ENCODE data around the gene RBSN.

The RBSN gene

DNA sequence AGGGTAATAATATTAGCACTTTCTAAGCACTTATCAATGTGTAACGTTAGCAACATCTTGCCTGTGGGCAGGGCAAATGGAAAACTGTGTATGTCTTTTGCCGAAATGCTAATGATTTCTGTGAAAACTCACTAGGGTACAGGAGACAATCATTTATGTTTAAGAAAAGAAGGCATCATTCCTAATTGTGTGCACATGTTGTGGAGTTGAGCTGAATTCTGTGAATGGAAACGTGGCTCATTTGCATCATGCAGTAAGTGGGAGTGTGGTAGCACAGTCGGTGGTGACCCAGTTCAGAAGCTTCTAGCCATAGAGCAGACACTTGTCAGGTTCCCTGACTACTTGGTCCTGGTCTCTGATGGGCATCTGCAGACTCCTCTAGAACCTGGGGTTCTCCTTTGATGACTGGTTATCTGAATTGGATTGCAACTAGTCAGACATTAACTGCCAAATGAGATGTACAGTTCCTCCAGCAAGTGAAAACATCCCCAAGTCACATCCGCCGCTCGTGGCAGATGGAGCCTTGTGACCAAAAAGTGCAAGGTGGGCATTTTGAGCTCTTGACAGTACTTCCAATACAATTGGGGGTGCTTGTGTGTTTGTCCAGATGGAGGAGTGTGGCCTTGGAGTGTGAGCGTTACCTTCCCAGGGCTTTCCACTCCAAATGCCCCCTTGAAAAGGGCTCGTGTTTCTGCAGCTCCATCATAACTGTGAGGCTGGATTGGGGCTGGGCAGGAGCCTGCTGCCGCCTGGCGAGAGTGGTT is 55.4 kb downstream of the RBSN start:
- no peak overlapping the region for H3K9ac ChIP-seq (ENCODE audit: low read length)
- TF ChIP-seq, protein P1, sequence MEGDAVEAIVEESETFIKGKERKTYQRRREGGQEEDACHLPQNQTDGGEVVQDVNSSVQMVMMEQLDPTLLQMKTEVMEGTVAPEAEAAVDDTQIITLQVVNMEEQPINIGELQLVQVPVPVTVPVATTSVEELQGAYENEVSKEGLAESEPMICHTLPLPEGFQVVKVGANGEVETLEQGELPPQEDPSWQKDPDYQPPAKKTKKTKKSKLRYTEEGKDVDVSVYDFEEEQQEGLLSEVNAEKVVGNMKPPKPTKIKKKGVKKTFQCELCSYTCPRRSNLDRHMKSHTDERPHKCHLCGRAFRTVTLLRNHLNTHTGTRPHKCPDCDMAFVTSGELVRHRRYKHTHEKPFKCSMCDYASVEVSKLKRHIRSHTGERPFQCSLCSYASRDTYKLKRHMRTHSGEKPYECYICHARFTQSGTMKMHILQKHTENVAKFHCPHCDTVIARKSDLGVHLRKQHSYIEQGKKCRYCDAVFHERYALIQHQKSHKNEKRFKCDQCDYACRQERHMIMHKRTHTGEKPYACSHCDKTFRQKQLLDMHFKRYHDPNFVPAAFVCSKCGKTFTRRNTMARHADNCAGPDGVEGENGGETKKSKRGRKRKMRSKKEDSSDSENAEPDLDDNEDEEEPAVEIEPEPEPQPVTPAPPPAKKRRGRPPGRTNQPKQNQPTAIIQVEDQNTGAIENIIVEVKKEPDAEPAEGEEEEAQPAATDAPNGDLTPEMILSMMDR (IDR thresholded peaks at IDR 0.05; ENCODE audit: insufficient read depth, low read length, poor library complexity, severe bottlenecking), result no peak
- TF ChIP-seq EZH2phosphoT487 (conservative IDR thresholded peaks at IDR 0.05; ENCODE audit: low read length), result no peak

DNA sequence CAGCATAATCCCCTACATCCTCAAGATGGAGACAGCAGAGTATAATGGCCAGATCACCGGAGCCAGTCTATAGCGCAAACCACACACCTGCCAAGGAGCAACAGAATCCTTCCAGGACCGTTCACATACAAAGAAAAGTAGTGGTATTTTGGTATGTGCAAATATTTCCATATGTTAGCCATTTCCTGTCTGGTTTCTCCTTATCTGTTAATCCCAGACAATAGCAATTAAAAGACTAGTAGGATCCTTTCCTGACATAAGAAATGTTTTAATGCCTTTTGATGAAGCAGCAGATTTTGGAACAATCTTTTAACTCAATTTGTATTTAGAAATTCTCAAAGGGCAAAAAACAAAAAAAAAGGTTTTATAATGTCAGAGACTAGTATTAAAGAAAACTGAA is 56.0 kb downstream of the RBSN start:
- peaks cover 7% of the 10 kb centered on the region; the same call in 1 of the 2 replicates for H3F3A ChIP-seq (ENCODE audit: insufficient read depth)
- TF ChIP-seq, protein P1 (IDR thresholded peaks at IDR 0.05; ENCODE audit: insufficient read depth, low read length, poor library complexity, severe bottlenecking), result no peak
- no peak for TF ChIP-seq EZH2phosphoT487 (conservative IDR thresholded peaks at IDR 0.05; ENCODE audit: low read length)
- no peak overlapping the region for H3K4me3 ChIP-seq (ENCODE audit: insufficient read depth, low read length, poor library complexity, severe bottlenecking)
- H3K9me2 ChIP-seq (replicated peaks; ENCODE audit: insufficient read depth, low read length), result no peaks in the 10 kb centered on the region
- H3K9ac ChIP-seq (ENCODE audit: low read length), result no peak overlapping the region
- no peaks in the 10 kb centered on the region; the same call in 1 of the 2 replicates for H3K79me2 ChIP-seq (ENCODE audit: insufficient read depth, low read length)
- peaks cover 43% of the 10 kb centered on the region for H3K36me3 ChIP-seq (ENCODE audit: low read length)
- no peak overlapping the region for H3K27ac ChIP-seq (ENCODE audit: low read depth, low read length)
- no peaks in the 10 kb centered on the region for H3K9me3 ChIP-seq (ENCODE audit: insufficient read depth, low read length)
- H3K27me3 ChIP-seq (ENCODE audit: low read length), result no peaks in the 10 kb centered on the region
- H4K20me1 ChIP-seq (ENCODE audit: low read depth, low read length), result no peaks in the 10 kb centered on the region
- no peak overlapping the region for H2AFZ ChIP-seq (ENCODE audit: low read depth, low read length, severe bottlenecking)
- no peak overlapping the region for H3K4me2 ChIP-seq (ENCODE audit: low read depth, low read length, poor library complexity, severe bottlenecking)

More for the DNA sequence above, 55.4 kb downstream of the RBSN start:
- H3K4me2 ChIP-seq (ENCODE audit: low read depth, low read length, poor library complexity, severe bottlenecking), result no peak overlapping the region
- H3K27me3 ChIP-seq (ENCODE audit: low read length), result no peaks in the 10 kb centered on the region
- no peaks in the 10 kb centered on the region for H4K20me1 ChIP-seq (ENCODE audit: low read depth, low read length)
- no peaks in the 10 kb centered on the region for H3K9me2 ChIP-seq (replicated peaks; ENCODE audit: insufficient read depth, low read length)
- peaks cover 45% of the 10 kb centered on the region for H3K36me3 ChIP-seq (ENCODE audit: low read length)
- peaks cover 14% of the 10 kb centered on the region for H3F3A ChIP-seq (ENCODE audit: insufficient read depth)
- H2AFZ ChIP-seq (ENCODE audit: low read depth, low read length, severe bottlenecking), result no peak overlapping the region
- no peaks in the 10 kb centered on the region for H3K9me3 ChIP-seq (ENCODE audit: insufficient read depth, low read length)
- no peak overlapping the region for H3K4me3 ChIP-seq (ENCODE audit: insufficient read depth, low read length, poor library complexity, severe bottlenecking)
- no peak overlapping the region for H3K27ac ChIP-seq (ENCODE audit: low read depth, low read length)
- H3K79me2 ChIP-seq (ENCODE audit: insufficient read depth, low read length), result no peaks in the 10 kb centered on the region; the same call in 1 of the 2 replicates

- no peaks in the 10 kb centered on the region for H4K20me1 ChIP-seq (ENCODE audit: low read depth, low read length)
- H3K9ac ChIP-seq (ENCODE audit: low read length), result no peak overlapping the region
- no peaks in the 10 kb centered on the region for H3K9me3 ChIP-seq (ENCODE audit: insufficient read depth, low read length)
- no peak for TF ChIP-seq EZH2phosphoT487 (conservative IDR thresholded peaks at IDR 0.05; ENCODE audit: low read length)
- TF ChIP-seq, protein P1 (IDR thresholded peaks at IDR 0.05; ENCODE audit: insufficient read depth, low read length, poor library complexity, severe bottlenecking), result no peak
- H3K4me3 ChIP-seq (ENCODE audit: insufficient read depth, low read length, poor library complexity, severe bottlenecking), result no peak overlapping the region
- no peak overlapping the region for H3K4me2 ChIP-seq (ENCODE audit: low read depth, low read length, poor library complexity, severe bottlenecking)
- no peaks in the 10 kb centered on the region for H3K9me2 ChIP-seq (replicated peaks; ENCODE audit: insufficient read depth, low read length)
- H3K36me3 ChIP-seq (ENCODE audit: low read length), result peaks cover 35% of the 10 kb centered on the region
- no peaks in the 10 kb centered on the region for H3K27me3 ChIP-seq (ENCODE audit: low read length)
- H2AFZ ChIP-seq (ENCODE audit: low read depth, low read length, severe bottlenecking), result no peak overlapping the region
- no peak overlapping the region for H3K27ac ChIP-seq (ENCODE audit: low read depth, low read length)
- peaks cover 7% of the 10 kb centered on the region; the same call in 1 of the 2 replicates for H3F3A ChIP-seq (ENCODE audit: insufficient read depth)
- no peaks in the 10 kb centered on the region; the same call in 1 of the 2 replicates for H3K79me2 ChIP-seq (ENCODE audit: insufficient read depth, low read length)
Observed at GRCh38 chr3:15041950-15042349, 57.0 kb downstream of the RBSN start.

All from SU-DHL-6 (cell line).